Vagina (tissue), 2 donors: ENCODE measurements around the gene TAF15. TPM values are rescaled to one million over a fixed set of nuclear protein-coding genes. Genes with fewer than 3 reads are reported as not detected.

ENCODE experiments used
- DNase-seq, 2 donors: peaks; one replicate each; pipeline ENCODE4 v3.0.0-alpha.2; 2017; ENCODE audit errors: extremely low spot score in 2 of 2
- H3K27ac ChIP-seq: fragments of 200-600 bp; sonication (generic); one replicate; pipeline ENCODE4 v1.5.1; 2019
- H3K27me3 ChIP-seq: fragments of 200-600 bp; sonication (generic); one replicate; pipeline ENCODE4 v1.5.1; 2019
- H3K36me3 ChIP-seq, 2 donors: fragments of 200-600 bp; sonication (generic); one replicate each; pipeline ENCODE4 v1.5.1; 2017 to 2019
- H3K4me1 ChIP-seq: fragments of 200-600 bp; sonication (generic); one replicate; pipeline ENCODE4 v1.5.1; 2019
- H3K4me3 ChIP-seq, 2 donors: fragments of 200-600 bp; sonication (generic); 1 replicate in 1 of 2; 2 replicates in 1 of 2; pipeline ENCODE4 v1.5.1; 2016 to 2019
- H3K9me3 ChIP-seq: fragments of 200-600 bp; sonication (generic); one replicate; pipeline ENCODE4 v1.5.1; 2019
- POLR2A ChIP-seq, 2 donors: fragments of 450-650 bp; IDR thresholded peaks; one replicate each; pipeline ENCODE4 v1.6.1; 2017; ENCODE audit warnings: antibody characterized with exemption in 2 of 2, mild to moderate bottlenecking in 2 of 2, moderate library complexity in 2 of 2
- POLR2AphosphoS5 ChIP-seq, 2 donors: sonication (generic); formaldehyde crosslinking; IDR thresholded peaks; one replicate each; pipeline ENCODE4 v1.9.0; 2017; ENCODE audit warnings: antibody characterized with exemption in 2 of 2, mild to moderate bottlenecking in 2 of 2, low read depth in 1 of 2; ENCODE audit not compliant: insufficient read depth in 1 of 2
- intact Hi-C: fragments of 100-400 bp; cut with DNase I; formaldehyde crosslinking; loops from one replicate; pipeline ENCODE4 v1.15.1; 2023
- total RNA-seq: library from RNA; depleted of rRNA; stranded (reverse); fragments of >200 nt; gene quantifications from one replicate; pipeline ENCODE4 v1.2.3, GENCODE V29; 2016
- TF ChIP-seq, protein P1 (sequence below), 3 experiments: fragments of 450-650 bp in 2 of 3; fragments of 200-600 bp in 1 of 3; sonication (generic) in 1 of 3; IDR thresholded peaks; one replicate each; pipeline ENCODE4 v1.5.1; 2017 to 2019; ENCODE audit warnings: antibody characterized with exemption in 3 of 3, mild to moderate bottlenecking in 2 of 3, moderate library complexity in 2 of 3

TAF15 gene
- total RNA-seq, 1 donor from 2014 or later: 74.9 TPM

DNA sequence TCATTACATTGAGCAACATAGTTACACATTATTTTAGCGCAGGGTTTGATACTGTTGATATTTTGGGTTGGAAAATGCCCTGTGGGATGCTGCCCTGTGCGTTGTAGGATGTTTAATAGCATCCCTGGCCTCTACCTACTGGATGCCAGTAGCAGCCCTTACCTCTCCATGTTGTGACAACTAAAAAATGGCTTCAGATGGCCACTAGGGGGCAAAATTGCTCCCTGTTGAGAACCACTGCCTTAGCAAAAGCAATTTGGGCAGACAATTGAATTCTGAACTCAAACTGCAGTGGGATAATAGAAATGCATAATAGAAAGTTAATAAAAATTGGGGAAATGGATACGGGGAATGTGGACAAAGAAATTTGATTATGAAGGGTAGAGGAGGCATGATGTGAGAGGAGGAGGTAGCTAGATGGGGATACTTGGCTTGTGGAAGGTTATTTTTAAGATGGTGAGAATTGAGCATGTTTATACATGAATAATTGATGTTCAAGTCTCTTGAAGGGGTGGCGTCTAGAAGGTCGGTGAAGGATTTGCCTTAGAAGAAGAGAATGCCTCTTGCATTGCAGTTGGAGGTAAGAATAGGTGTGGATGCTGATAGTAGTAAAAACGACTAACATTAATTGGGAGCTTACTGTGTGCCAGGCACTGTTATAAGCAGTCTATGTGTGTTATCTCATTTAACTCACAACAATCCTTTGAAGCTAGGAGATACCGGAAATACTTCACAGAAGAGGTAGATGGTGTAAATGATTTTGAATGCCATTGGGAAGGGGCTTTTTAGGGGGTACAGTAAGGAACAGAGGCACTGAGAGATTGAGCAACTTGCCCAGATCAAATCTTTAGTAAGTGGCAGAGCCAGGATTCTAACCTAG is 40.4 kb downstream of the TAF15 start:
- Histone ChIP-seq H3K4me1 (no peaks in the 10 kb centered on the region), H3K27me3 (no peaks in the 10 kb centered on the region), H3K9me3 (no peaks in the 10 kb centered on the region), H3K27ac (no peak overlapping the region), H3K4me3 (no peak overlapping the region), H3K36me3 (peaks cover 0 to 31% of the 10 kb centered on the region in 2 donors)
- DNase-seq: no peak
- intact Hi-C loops: no loop called here
- TF ChIP-seq, protein P1, sequence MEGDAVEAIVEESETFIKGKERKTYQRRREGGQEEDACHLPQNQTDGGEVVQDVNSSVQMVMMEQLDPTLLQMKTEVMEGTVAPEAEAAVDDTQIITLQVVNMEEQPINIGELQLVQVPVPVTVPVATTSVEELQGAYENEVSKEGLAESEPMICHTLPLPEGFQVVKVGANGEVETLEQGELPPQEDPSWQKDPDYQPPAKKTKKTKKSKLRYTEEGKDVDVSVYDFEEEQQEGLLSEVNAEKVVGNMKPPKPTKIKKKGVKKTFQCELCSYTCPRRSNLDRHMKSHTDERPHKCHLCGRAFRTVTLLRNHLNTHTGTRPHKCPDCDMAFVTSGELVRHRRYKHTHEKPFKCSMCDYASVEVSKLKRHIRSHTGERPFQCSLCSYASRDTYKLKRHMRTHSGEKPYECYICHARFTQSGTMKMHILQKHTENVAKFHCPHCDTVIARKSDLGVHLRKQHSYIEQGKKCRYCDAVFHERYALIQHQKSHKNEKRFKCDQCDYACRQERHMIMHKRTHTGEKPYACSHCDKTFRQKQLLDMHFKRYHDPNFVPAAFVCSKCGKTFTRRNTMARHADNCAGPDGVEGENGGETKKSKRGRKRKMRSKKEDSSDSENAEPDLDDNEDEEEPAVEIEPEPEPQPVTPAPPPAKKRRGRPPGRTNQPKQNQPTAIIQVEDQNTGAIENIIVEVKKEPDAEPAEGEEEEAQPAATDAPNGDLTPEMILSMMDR (IDR thresholded peaks at IDR 0.05): peak in 2 of 3 experiments; percentile 13 to 49
- no peak for TF ChIP-seq POLR2A (IDR thresholded peaks at IDR 0.05)

DNA sequence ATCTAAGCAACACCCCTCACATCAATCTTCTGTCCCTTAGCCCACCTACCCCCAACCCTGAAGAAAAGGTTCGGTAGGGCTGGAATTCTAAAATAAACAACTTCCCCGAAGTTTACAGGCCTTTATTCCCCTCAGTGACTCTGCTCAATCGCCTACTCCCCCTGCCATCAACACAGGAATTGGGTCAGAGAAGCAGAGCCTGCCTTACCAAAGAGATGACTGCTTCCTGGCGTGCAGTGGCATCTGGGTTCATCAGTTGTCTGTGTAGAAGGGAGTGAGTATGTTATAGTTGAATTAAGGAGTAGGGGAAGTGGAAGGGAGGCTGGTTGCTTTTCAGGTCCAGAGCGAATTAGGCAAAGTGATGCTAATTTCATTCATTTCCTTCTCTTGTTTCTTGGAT is 46.7 kb downstream of the TAF15 start:
- no peak overlapping the region for H3K27ac ChIP-seq
- no peaks in the 10 kb centered on the region for H3K4me1 ChIP-seq
- no peak overlapping the region for H3K4me3 ChIP-seq
- H3K36me3 ChIP-seq: no peaks in the 10 kb centered on the region
- no peaks in the 10 kb centered on the region for H3K9me3 ChIP-seq
- DNase-seq: no peak
- TF ChIP-seq, protein P1 (IDR thresholded peaks at IDR 0.05): no peak
- no peak for TF ChIP-seq POLR2A (IDR thresholded peaks at IDR 0.05)
- H3K27me3 ChIP-seq: no peaks in the 10 kb centered on the region
- intact Hi-C loops: no loop called here

DNA sequence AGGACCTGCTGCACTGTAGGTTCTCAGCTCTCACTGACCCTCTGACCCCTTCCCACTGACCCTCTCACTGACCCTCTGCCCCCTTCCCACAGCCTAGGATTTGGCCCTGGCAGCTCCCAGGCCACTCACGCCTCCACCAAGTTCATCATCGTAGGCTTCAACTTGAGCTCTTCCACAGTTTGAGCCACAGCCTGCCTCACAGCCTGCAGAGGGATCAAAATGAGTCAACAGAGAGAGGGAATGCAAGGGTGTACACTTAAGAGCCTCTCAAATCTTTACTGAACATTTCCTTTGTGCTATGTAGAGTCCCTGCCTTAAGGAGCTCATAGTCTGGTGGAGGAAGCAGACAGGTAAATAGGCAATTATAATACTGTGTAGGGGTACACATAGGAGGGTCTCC is 47.3 kb downstream of the TAF15 start:
- no peak for TF ChIP-seq POLR2A (IDR thresholded peaks at IDR 0.05)
- TF ChIP-seq, protein P1 (IDR thresholded peaks at IDR 0.05): no peak
- no peak for TF ChIP-seq POLR2AphosphoS5 (IDR thresholded peaks at IDR 0.05; ENCODE audit: insufficient read depth in 1 of 2, low read depth in 1 of 2)
- intact Hi-C loops: no loop called here
- H3K9me3 ChIP-seq: no peaks in the 10 kb centered on the region
- no peaks in the 10 kb centered on the region for H3K36me3 ChIP-seq
- H3K4me1 ChIP-seq: no peaks in the 10 kb centered on the region
- no peak for DNase-seq
- H3K27me3 ChIP-seq: no peaks in the 10 kb centered on the region
- no peak overlapping the region for H3K4me3 ChIP-seq
- no peak overlapping the region for H3K27ac ChIP-seq

DNA sequence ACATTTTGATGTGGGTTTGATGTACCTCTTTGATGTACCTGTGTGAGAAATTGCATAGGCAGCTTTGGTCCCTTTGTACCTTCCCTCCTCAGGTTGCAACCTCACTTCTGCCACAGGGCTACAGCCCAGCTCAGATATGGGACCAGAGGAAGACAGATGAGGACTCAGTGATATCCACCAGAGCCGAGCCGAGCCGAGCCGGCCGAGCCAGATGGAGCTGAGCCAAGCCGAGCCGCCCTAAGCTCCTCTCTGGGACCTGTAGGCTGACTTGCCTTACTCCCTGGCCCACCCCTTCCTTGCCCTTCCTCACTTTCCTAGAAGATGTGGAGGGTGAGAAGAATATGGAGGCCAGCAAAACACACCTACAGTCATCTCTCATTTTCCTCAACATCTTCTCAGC is 55.6 kb downstream of the TAF15 start:
- Histone ChIP-seq H3K4me1 (peaks cover 12% of the 10 kb centered on the region), H3K9me3 (no peaks in the 10 kb centered on the region), H3K27ac (no peak overlapping the region), H3K36me3 (no peaks in the 10 kb centered on the region), H3K27me3 (no peaks in the 10 kb centered on the region), H3K4me3 (no peak overlapping the region)
- intact Hi-C loops: no loop called here
- TF ChIP-seq POLR2A (IDR thresholded peaks at IDR 0.05): no peak
- TF ChIP-seq POLR2AphosphoS5 (IDR thresholded peaks at IDR 0.05; ENCODE audit: insufficient read depth in 1 of 2, low read depth in 1 of 2): no peak
- TF ChIP-seq, protein P1 (IDR thresholded peaks at IDR 0.05): no peak
- no peak for DNase-seq
